OCI-LY1 (cell line): Measurements from ENCODE around the gene CYP4F2.

ENCODE experiments used
- H2AFZ ChIP-seq: fragments of 200-600 bp; sonication (generic), shearing (Covaris generic); 2 replicates; pipeline ENCODE4 v1.6.0; 2014; ENCODE audit warnings: antibody characterized with exemption, mild to moderate bottlenecking, low read length
- H3F3A ChIP-seq: fragments of 200-600 bp; sonication (generic), shearing (Covaris generic); 2 replicates; pipeline ENCODE4 v1.6.0; 2014; ENCODE audit warnings: mild to moderate bottlenecking, antibody characterized with exemption, low read length, moderate library complexity; ENCODE audit not compliant: insufficient read depth
- H3K27ac ChIP-seq: fragments of 200-600 bp; sonication (generic); 2 replicates; pipeline ENCODE4 v1.5.1; 2014; ENCODE audit warnings: low read length, mixed run types, mild to moderate bottlenecking, low read depth; ENCODE audit not compliant: poor library complexity, severe bottlenecking
- H3K27me3 ChIP-seq: fragments of 200-600 bp; sonication (generic); 2 replicates; pipeline ENCODE4 v1.6.0; 2014; ENCODE audit warnings: antibody characterized with exemption, mild to moderate bottlenecking, low read length, moderate library complexity; ENCODE audit not compliant: insufficient read depth
- H3K36me3 ChIP-seq: fragments of 200-600 bp; sonication (generic); 2 replicates; pipeline ENCODE4 v1.6.1; 2014; ENCODE audit warnings: mild to moderate bottlenecking, antibody characterized with exemption, low read length, moderate library complexity, mixed read lengths; ENCODE audit not compliant: insufficient read depth
- H3K4me1 ChIP-seq: fragments of 200-600 bp; sonication (generic); 2 replicates; pipeline ENCODE4 v1.5.1; 2014; ENCODE audit warnings: mild to moderate bottlenecking, low read length, moderate library complexity; ENCODE audit not compliant: insufficient read depth, severe bottlenecking
- H3K4me2 ChIP-seq: fragments of 200-600 bp; sonication (generic), shearing (Covaris generic); 2 replicates; pipeline ENCODE4 v1.6.1; 2014; ENCODE audit warnings: low read length
- H3K4me3 ChIP-seq: fragments of 200-600 bp; sonication (generic); 2 replicates; pipeline ENCODE4 v1.5.1; 2014; ENCODE audit warnings: low read length, low read depth, mild to moderate bottlenecking, mixed read lengths; ENCODE audit not compliant: poor library complexity, severe bottlenecking
- H3K79me2 ChIP-seq: fragments of 200-600 bp; shearing (Covaris generic); 2 replicates; pipeline ENCODE4 v1.6.1; 2016; ENCODE audit warnings: mixed run types, low read length, mixed read lengths; ENCODE audit not compliant: insufficient read depth
- H3K9ac ChIP-seq: fragments of 200-600 bp; sonication (generic), shearing (Covaris generic); 2 replicates; pipeline ENCODE4 v1.6.1; 2014; ENCODE audit warnings: mild to moderate bottlenecking, low read length, mixed read lengths
- H3K9me2 ChIP-seq: fragments of 200-600 bp; sonication (generic), shearing (Covaris generic); 2 replicates; pipeline ENCODE4 v1.6.1; 2014; ENCODE audit warnings: low read depth, mild to moderate bottlenecking, low read length, mixed read lengths
- H3K9me3 ChIP-seq: fragments of 200-600 bp; shearing (Covaris generic); 2 replicates; pipeline ENCODE4 v1.6.1; 2014; ENCODE audit warnings: low read length, mixed read lengths
- H4K20me1 ChIP-seq: fragments of 200-600 bp; sonication (generic), shearing (Covaris generic); 2 replicates; pipeline ENCODE4 v1.6.0; 2016; ENCODE audit warnings: mild to moderate bottlenecking, low read length; ENCODE audit not compliant: insufficient read depth
- EZH2 ChIP-seq: fragments of 200-600 bp; sonication (generic), shearing (Covaris generic); IDR thresholded peaks from 2 replicates; pipeline ENCODE4 v1.8.0; 2017; ENCODE audit warnings: borderline replicate concordance, mixed run types, mild to moderate bottlenecking, antibody characterized with exemption, low read length, moderate library complexity, mixed read lengths
- TF ChIP-seq, protein P1 (sequence below): fragments of 200-600 bp; sonication (generic), shearing (Covaris generic); IDR thresholded peaks from 2 replicates; pipeline ENCODE4 v1.5.1; 2017; ENCODE audit warnings: mild to moderate bottlenecking, antibody characterized with exemption, low read length, moderate library complexity, mixed read lengths

Gene CYP4F2

GRCh38 chr19:15919243-15919642 is 21.4 kb upstream of the CYP4F2 start:
- H3K79me2 ChIP-seq = no peaks in the 10 kb centered on the region
- H3K4me2 ChIP-seq = no peak overlapping the region
- H4K20me1 ChIP-seq = no peaks in the 10 kb centered on the region
- H3K9me3 ChIP-seq = no peaks in the 10 kb centered on the region
- no peak overlapping the region for H3K4me3 ChIP-seq
- H3K36me3 ChIP-seq = no peaks in the 10 kb centered on the region
- no peaks in the 10 kb centered on the region for H3K4me1 ChIP-seq
- 0 out of 2 replicates have a peak, but pooled peaks cover under 1% of the 10 kb centered on the region for H3K27me3 ChIP-seq
- no peak for TF ChIP-seq EZH2
- TF ChIP-seq, protein P1, sequence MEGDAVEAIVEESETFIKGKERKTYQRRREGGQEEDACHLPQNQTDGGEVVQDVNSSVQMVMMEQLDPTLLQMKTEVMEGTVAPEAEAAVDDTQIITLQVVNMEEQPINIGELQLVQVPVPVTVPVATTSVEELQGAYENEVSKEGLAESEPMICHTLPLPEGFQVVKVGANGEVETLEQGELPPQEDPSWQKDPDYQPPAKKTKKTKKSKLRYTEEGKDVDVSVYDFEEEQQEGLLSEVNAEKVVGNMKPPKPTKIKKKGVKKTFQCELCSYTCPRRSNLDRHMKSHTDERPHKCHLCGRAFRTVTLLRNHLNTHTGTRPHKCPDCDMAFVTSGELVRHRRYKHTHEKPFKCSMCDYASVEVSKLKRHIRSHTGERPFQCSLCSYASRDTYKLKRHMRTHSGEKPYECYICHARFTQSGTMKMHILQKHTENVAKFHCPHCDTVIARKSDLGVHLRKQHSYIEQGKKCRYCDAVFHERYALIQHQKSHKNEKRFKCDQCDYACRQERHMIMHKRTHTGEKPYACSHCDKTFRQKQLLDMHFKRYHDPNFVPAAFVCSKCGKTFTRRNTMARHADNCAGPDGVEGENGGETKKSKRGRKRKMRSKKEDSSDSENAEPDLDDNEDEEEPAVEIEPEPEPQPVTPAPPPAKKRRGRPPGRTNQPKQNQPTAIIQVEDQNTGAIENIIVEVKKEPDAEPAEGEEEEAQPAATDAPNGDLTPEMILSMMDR = no peak
- H3K27ac ChIP-seq = no peak overlapping the region
- H3F3A ChIP-seq = no peaks in the 10 kb centered on the region
- H2AFZ ChIP-seq = no peak overlapping the region
- H3K9me2 ChIP-seq = no peaks in the 10 kb centered on the region
- no peak overlapping the region for H3K9ac ChIP-seq

GRCh38 chr19:15915109-15915508 is 17.2 kb upstream of the CYP4F2 start:
- no peaks in the 10 kb centered on the region for H3K4me1 ChIP-seq
- H3K4me2 ChIP-seq = no peak overlapping the region
- no peaks in the 10 kb centered on the region for H4K20me1 ChIP-seq
- H3K79me2 ChIP-seq = no peaks in the 10 kb centered on the region
- H3K9ac ChIP-seq = no peak overlapping the region
- H3K9me3 ChIP-seq = no peaks in the 10 kb centered on the region
- TF ChIP-seq EZH2 = no peak
- TF ChIP-seq, protein P1 = no peak
- H3K27ac ChIP-seq = no peak overlapping the region
- no peak overlapping the region for H3K4me3 ChIP-seq
- H2AFZ ChIP-seq = no peak overlapping the region
- H3K36me3 ChIP-seq = no peaks in the 10 kb centered on the region
- no peaks in the 10 kb centered on the region for H3K27me3 ChIP-seq
- H3F3A ChIP-seq = no peaks in the 10 kb centered on the region
- H3K9me2 ChIP-seq = no peaks in the 10 kb centered on the region

GRCh38 chr19:15913830-15914229 is 16.0 kb upstream of the CYP4F2 start:
- H3K9me3 ChIP-seq = no peaks in the 10 kb centered on the region
- no peaks in the 10 kb centered on the region for H4K20me1 ChIP-seq
- no peaks in the 10 kb centered on the region for H3K36me3 ChIP-seq
- H3K9ac ChIP-seq = no peak overlapping the region
- no peaks in the 10 kb centered on the region for H3F3A ChIP-seq
- H3K79me2 ChIP-seq = no peaks in the 10 kb centered on the region
- H3K27ac ChIP-seq = no peak overlapping the region
- TF ChIP-seq EZH2 = no peak
- TF ChIP-seq, protein P1 = no peak
- no peaks in the 10 kb centered on the region for H3K27me3 ChIP-seq
- no peak overlapping the region for H2AFZ ChIP-seq
- no peak overlapping the region for H3K4me2 ChIP-seq
- no peaks in the 10 kb centered on the region for H3K4me1 ChIP-seq
- H3K9me2 ChIP-seq = no peaks in the 10 kb centered on the region
- no peak overlapping the region for H3K4me3 ChIP-seq
